Kidney (tissue), 14 donors: ENCODE results near the gene FNBP1. TPM values are rescaled to one million over a fixed set of nuclear protein-coding genes. Genes with fewer than 3 reads are reported as not detected.

Experiments
- DNase-seq, 5 donors: peaks; one replicate each; pipeline ENCODE4 v3.0.0-alpha.2; 2013 to 2020
- FAIRE-seq: peaks from 2 replicates; lab custom pipeline; 2012; peaks lifted over from hg19 to GRCh38; lab: Jason Lieb, UNC
- H3K27ac ChIP-seq, 2 donors: one replicate each; pipeline ENCODE4 v1.7.0; 2013; ENCODE audit warnings: low read depth in 2 of 2, low read length in 2 of 2, inconsistent platforms in 1 of 2
- H3K27me3 ChIP-seq: one replicate; pipeline ENCODE4 v1.7.1; 2013; ENCODE audit warnings: low read length, inconsistent platforms; ENCODE audit not compliant: control insufficient read depth, insufficient read depth
- H3K36me3 ChIP-seq, 3 donors: one replicate each; pipeline versions ENCODE4 v1.7.0 to v1.7.1; 2013; ENCODE audit warnings: low read length in 3 of 3, control low read depth in 1 of 3, inconsistent platforms in 1 of 3; ENCODE audit not compliant: insufficient read depth in 3 of 3, control insufficient read depth in 2 of 3
- H3K4me1 ChIP-seq, 3 donors: one replicate each; pipeline versions ENCODE4 v1.7.0 to v1.7.1; 2013; ENCODE audit warnings: low read length in 3 of 3, inconsistent platforms in 1 of 3, low read depth in 1 of 3; ENCODE audit not compliant: control insufficient read depth in 2 of 3, insufficient read depth in 2 of 3
- H3K4me3 ChIP-seq, 3 donors: one replicate each; pipeline versions ENCODE4 v1.7.0 to v1.8.1; 2013; ENCODE audit warnings: low read length in 3 of 3, control low read depth in 1 of 3, inconsistent platforms in 1 of 3
- H3K9ac ChIP-seq, 3 donors: one replicate each; pipeline versions ENCODE4 v1.7.0 to v1.7.1; 2013; ENCODE audit warnings: low read length in 3 of 3, control low read depth in 1 of 3, inconsistent platforms in 1 of 3
- H3K9me3 ChIP-seq, 3 donors: one replicate each; pipeline versions ENCODE4 v1.7.0 to v1.7.1; 2013; ENCODE audit warnings: low read length in 3 of 3, control low read depth in 1 of 3, inconsistent platforms in 1 of 3; ENCODE audit not compliant: control insufficient read depth in 2 of 3, insufficient read depth in 1 of 3
- intact Hi-C: fragments of 100-400 bp; cut with DNase I; formaldehyde crosslinking; loops from one replicate; pipeline ENCODE4 v1.11.1; 2022
- polyA plus RNA-seq: library from polyadenylated mRNA; stranded (reverse); fragments of 350-450 nt; fragmentation: Illumina TruSeq; extraction: RNeasy Lipid Tissue Mini Kit (QIAGEN cat#74804); gene quantifications from one replicate; pipeline ENCODE4 v1.2.3, GENCODE V29; 2014; ENCODE audit warnings: low read depth, low replicate concordance; ENCODE audit not compliant: insufficient read depth
- total RNA-seq: library from RNA; stranded (reverse); fragmentation: NEBNext Ultra II Directional; extraction: Animal tissue kit (Norgen Biotek cat#: 25700); gene quantifications from one replicate; pipeline ENCODE4 v1.2.1, GENCODE V29; 2021
- TF ChIP-seq, protein P1 (sequence below): IDR thresholded peaks from 3 replicates; pipeline ENCODE4 v1.5.1; 2012; ENCODE audit warnings: mild to moderate bottlenecking, moderate library complexity, borderline replicate concordance; ENCODE audit not compliant: insufficient read depth; ENCODE audit errors: extremely low read depth
- donor health status: control.
- donor health status: control.
- donor health status: control.
- donor health status: control.
- donor health status: control.
- donor health status: DM: yes; HTN: yes; CAD: no.
- donor health status: Normal renal cell carcinoma (clear cell type).

Gene FNBP1
- total and polyA plus RNA-seq, 2 donors from 2014 or later: 9.7 to 51.7 TPM

DNA sequence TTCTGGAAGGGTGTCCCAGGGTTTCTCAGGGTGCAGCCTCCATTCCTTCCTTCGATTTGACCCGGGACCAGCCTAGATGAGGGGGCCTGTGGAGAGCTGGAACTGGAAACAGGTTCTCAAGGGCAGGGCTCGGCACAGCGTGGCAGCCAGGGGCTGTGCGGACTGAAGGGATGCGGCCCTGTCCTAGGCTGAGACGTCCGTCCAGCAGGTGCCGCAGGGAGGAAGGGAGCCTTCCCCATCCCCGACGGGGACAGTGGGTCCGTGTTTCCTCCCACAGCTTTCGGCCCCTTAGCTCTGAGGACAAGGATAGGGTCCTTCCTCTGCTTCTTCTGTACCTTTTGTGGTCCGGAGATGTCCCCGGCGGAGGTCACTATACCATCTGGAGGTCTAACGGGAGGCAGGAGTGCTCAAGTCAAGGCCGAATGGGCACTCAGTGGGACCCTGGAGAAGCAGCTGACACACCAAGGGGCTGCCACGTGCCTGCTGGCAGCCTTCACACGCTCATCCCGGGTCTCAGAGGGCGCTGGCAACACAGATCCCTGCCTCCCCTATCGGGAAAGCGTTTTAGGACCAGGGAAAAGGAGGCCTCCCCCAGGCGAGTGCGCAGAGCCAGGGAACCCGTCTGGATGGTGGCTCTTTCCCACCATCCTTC lies 157.8 kb downstream of the FNBP1 start:
- FAIRE-seq: no peak
- TF ChIP-seq, protein P1, sequence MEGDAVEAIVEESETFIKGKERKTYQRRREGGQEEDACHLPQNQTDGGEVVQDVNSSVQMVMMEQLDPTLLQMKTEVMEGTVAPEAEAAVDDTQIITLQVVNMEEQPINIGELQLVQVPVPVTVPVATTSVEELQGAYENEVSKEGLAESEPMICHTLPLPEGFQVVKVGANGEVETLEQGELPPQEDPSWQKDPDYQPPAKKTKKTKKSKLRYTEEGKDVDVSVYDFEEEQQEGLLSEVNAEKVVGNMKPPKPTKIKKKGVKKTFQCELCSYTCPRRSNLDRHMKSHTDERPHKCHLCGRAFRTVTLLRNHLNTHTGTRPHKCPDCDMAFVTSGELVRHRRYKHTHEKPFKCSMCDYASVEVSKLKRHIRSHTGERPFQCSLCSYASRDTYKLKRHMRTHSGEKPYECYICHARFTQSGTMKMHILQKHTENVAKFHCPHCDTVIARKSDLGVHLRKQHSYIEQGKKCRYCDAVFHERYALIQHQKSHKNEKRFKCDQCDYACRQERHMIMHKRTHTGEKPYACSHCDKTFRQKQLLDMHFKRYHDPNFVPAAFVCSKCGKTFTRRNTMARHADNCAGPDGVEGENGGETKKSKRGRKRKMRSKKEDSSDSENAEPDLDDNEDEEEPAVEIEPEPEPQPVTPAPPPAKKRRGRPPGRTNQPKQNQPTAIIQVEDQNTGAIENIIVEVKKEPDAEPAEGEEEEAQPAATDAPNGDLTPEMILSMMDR: peak; percentile 4
- Histone ChIP-seq H3K9ac (peak overlapping the region in 2 of 3 donors; percentile 3 to 71), H3K9me3 (no peaks in the 10 kb centered on the region), H3K27ac (peak overlapping the region; percentile 5 to 20), H3K27me3 (no peaks in the 10 kb centered on the region), H3K4me3 (peak overlapping the region; percentile 26 to 68 (median 55)), H3K36me3 (peaks cover 0 to 8% (median under 1%) of the 10 kb centered on the region in 3 donors), H3K4me1 (peaks cover 0 to 23% (median 9%) of the 10 kb centered on the region in 3 donors)
- DNase-seq: peak in 2 of 5 donors; percentile 45 to 86
- intact Hi-C loops: no loop called here

DNA sequence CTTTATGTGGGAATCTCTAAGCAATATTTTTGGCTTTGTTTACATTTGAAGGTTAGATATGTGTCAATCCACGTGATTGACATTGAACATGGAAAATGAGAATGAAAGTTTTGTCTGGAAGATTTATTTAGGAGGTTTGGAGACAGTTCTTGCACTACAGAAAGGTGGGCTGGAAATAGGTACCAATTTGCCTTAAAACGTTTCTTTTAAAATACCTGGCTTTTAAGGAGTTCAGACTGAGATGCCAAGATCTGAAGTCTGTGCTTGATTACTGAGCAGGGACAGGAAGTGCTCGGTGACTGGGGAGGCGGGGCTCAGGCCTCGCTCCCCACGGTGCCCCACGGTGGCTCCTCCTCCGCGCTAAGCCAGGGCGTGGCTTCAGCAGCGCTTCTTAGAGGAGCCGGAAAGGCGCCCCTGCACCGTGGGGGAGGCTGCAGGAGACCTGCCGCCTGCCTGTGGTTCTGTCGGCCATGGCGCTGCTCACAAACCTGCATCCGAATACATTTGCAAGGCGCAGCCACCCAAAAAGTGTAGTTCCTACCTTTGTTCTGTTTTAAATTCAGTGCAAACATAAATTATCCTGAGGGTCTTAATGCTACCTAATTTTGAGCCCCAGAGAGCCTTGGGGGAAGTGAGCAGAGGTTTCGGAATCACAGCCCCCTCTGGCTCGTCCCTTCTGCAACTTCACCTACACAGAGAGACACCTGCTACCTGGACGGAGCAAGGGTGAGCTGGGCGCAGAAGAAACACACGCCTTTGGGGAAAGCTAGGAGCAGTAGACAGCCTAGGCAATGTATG lies 158.6 kb downstream of the FNBP1 start:
- Histone ChIP-seq H3K9ac (peak overlapping the region in 2 of 3 donors; percentile 10 to 71), H3K4me3 (peak overlapping the region; percentile 26 to 68 (median 55)), H3K27ac (peak overlapping the region; percentile 38 to 66), H3K36me3 (peaks cover 0 to 8% (median 4%) of the 10 kb centered on the region in 3 donors), H3K9me3 (no peaks in the 10 kb centered on the region), H3K27me3 (no peaks in the 10 kb centered on the region), H3K4me1 (peaks cover 0 to 21% (median 9%) of the 10 kb centered on the region in 3 donors)
- intact Hi-C loops: no loop called here
- FAIRE-seq (no peak), DNase-seq (peak; percentile 93 to 97 (median 95))
- TF ChIP-seq, protein P1: no peak

DNA sequence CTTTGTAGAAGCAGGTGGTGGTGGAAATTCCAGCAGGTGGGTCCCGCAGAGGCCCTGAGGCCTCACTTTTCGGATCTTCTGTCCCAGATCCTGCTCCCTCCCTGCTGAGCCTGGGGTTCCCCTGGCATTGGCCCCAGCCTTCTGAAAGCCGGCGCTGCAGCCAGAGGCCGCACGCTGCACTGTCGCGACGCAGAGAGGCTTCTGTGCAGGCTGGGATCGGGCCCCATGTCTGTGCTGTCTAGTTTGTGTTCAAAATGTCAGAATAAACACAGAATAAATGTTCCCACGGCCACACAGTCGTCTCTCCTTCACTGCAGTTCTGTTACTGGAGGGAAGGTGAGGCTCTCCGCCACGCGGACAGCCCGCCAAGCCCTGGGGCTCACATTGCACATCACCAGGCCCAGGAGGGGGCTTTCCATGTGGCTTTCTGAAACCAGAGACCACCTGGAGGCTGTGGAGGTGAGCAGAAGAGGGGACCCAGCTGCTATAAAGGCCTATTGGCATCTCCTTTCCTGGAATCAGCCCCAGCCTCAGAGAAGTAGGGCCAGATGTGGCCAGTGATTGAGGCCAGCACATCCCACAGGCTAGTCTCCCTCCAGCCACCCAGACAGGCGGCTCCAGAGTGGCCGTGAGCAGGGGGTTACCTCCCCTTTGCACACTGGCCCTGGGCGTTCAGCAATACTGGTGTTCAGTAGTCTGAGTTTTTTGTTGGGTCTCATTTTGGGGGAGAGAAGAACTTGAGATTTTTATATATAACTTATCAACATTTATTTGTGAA lies 161.3 kb downstream of the FNBP1 start:
- Histone ChIP-seq H3K9me3 (no peaks in the 10 kb centered on the region), H3K4me3 (no peak overlapping the region), H3K9ac (no peak overlapping the region), H3K27ac (no peak overlapping the region), H3K4me1 (peaks cover 0 to 19% (median 9%) of the 10 kb centered on the region in 3 donors), H3K36me3 (peaks cover 0 to 8% (median 7%) of the 10 kb centered on the region in 3 donors), H3K27me3 (no peaks in the 10 kb centered on the region)
- intact Hi-C loops: no loop called here
- DNase-seq: no peak
- no peak for FAIRE-seq
- TF ChIP-seq, protein P1: no peak
